Fibroblast of peridontal ligament (primary cell): ENCODE results near the gene SLC25A24.
"Not testable (repeated sequence)": the region's sequence is repeated elsewhere in the genome, so short reads cannot be mapped to it uniquely, and the experiment has no call there.

Source experiments
- DNase-seq: peaks from one replicate; pipeline ENCODE4 v3.0.0-alpha.2; 2010; ENCODE audit errors: extremely low read depth

SLC25A24 gene

DNA sequence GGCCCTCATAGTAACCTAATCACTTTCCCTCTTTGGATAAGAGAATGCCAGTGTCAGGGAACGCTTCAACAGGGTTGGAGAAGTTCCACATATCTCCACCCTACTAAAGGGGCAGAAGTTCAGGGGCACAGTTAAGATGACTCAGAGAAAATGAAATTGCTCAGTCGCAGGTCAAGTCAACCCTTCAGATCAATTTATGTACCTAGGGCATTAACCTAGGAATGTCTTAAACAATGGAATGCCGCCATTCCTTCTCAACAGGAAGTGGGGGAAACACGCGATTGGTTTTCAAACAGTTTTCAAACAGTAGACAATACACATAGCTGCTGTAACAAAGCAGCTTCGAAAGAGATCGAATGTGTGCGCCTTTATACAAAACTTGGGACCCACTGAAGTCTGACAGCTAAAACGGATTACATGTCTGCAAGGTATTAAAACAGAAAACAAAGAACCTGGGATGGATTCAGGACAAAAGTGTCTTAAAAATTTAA is 897 bp downstream of the SLC25A24 start:
- DNase-seq = peak; percentile 44

DNA sequence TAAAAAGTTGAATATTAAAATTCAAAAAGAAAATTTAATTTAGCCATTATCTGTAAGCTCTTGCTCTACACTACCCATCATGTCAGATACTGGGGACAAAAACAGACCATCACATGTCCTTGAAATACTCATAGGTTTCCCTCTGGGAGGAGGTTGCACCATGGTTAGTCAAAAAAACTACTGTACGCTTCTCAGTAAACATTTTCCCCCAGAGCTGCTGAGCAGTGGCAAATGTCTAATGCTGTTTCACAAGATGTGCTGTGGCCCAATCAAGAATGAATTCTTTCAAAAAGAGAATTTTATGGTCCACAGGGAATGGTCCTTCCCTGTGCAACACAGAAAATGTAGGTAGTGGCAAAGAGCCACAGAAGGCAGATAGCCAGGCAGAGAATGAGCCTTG is 6.1 kb downstream of the SLC25A24 start:
- DNase-seq = peak; percentile 26

DNA sequence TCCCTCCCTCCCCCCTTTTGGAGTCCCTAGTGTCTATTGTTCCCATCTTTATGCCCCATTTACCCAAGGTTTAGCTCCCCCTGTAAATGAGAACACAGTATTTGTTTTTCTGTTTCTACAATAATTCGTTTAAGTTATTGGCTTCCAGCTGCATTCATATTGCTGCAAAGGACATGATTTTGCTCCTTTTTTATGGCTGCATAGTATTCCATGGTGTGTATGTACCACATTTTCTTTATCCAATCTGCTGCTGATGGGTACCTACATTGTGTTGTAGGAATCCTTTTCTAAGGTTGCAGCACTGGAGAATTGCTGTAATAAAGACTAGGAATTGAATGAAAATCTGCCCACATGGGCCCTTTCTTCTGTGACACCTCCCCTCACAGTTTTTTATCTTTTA is 6.8 kb downstream of the SLC25A24 start:
- no peak for DNase-seq

- no peak for DNase-seq
Measured at GRCh38 chr1:108192581-108192980, 7.6 kb downstream of the SLC25A24 start.

DNA sequence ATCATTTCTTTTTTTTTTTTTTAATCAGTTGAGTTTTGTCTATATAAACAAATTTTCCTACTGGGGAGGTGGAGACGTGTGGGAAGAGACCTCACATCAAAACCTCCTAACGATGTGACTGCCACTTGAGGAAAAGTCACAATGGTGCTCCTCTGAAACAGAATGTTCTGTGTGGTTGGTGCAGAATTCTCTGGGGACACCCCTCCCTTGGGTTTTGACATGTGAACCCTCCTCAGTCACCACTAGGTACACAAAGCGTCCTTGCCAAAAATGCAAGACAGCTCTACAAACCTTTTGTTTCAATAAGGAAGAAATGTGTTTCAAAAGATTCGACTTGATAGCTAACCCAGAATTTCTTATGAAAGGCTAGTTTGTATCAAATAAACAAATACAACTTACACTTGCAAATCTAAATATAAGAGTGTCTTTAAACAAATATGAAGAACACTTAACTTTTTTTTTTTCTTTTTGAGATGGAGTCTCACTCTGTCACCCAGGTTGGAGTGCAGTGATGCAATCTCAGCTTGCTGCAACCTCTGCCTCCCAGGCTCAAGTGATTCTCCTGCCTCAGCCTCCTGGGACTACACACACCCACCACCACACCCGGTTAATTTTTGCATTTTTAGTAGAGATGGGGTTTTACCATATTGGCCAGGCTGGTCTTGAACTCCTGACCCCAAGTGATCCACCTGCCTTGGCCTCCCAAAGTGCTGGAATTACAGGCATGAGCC is 9.3 kb downstream of the SLC25A24 start:
- DNase-seq = no peak

- no peak for DNase-seq
Measured at GRCh38 chr1:108190001-108190634, 10.0 kb downstream of the SLC25A24 start.

DNA sequence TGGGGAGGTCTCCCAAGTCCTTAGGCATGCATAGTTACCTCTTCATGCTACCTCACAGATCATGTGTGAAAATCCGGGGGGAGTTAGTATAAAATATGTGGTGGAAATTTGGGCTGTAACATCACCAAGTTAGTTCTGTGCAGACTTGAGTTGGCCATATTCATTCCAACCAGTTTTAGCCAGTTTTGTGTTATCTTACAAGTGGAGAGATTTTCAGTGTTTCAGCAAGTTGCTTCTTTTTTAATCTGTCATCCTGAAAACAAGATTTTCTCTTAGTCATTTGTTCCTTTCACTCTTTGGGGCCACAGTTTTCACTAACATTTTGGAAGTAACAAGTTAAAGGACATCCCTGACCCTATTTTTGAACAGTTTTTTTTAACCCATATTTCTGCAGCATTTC is 11.3 kb downstream of the SLC25A24 start:
- DNase-seq = no peak

- no peak for DNase-seq
Measured at GRCh38 chr1:108182959-108183700, 17.0 kb downstream of the SLC25A24 start.

GRCh38 chr1:108179018-108179417 is 21.1 kb downstream of the SLC25A24 start:
- no peak for DNase-seq

- DNase-seq = not testable (repeated sequence)
Measured at GRCh38 chr1:108162409-108162808, 37.7 kb downstream of the SLC25A24 start.

DNA sequence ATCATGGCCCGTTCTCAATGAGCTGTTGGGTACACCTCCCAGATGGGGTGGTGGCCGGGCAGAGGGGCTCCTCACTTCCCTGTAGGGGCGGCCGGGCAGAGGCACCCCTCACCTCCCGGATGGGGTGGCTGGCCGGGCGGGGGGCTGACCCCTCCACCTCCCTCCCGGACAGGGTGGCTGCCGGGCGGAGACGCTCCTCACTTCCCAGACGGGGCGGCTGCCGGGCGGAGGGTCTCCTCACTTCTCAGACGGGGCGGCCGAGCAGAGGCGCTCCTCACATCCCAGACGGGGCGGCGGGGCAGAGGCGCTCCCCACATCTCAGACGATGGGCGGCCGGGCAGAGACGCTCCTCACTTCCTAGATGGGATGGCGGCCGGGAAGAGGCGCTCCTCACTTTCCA is 40.2 kb downstream of the SLC25A24 start:
- DNase-seq = not testable (repeated sequence)

DNA sequence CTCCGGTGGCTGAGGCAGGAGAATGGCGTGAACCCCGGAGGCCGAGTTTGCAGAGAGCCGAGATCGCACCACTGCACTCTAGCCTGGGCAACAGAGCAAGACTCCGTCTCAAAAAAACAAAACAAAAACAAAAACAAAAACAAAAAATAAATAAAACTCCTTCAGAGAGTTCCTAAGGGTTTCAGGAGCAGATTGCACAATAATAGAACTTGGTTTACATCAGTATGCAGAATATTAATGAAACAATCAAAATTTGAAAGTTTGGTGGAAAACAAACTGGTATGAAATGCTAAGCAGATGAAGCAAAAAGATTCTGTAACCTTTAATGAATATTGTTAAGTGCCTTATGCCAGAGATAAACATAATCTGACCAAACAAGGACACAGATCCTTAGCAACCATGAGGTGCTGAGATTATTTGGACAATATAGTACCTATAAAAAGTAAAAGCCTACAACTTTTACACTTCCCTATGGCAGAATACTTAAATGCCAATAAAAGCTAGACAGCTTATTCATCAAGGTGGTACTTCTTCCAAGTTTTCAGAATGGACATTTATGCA is 41.2 kb downstream of the SLC25A24 start:
- no peak for DNase-seq

DNA sequence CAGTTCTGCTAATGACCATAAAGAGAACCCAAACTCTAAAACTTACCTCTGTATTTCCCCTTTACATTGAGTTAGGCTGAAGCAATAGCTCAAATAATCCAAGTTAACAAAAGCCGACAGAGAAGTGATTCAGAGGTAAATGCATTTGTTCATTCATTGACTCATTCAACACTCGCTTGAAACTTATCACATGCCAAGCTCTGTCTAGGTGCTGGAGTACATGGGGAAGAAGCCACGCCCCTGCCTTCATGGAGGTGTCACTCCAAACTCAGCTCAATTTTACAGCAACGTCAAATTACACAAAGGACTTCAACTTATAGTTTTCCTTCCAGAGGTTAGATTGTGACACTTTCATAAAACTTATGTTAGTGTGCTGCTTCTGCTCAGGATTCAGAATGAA is 45.8 kb downstream of the SLC25A24 start:
- DNase-seq = no peak

DNA sequence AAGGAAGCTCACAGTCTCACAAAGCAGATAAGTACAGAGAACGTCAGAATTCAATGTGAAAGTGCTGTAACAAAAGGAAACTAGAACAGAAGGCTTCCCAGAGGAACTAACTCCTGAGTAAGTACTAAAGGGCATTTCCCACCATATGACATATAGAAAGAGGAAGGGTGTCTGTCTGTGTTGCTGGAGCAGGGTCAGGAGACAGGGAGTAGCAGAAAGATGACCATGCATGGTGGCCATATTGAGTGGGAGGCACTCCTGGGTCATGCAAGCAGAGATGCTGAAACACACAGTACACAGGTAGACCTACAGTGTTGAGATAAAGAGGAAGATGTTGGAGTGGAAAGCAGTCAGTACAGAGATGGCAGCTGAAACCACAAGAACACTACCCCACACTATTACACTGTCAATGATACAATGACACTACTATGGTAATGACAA is 47.3 kb downstream of the SLC25A24 start:
- DNase-seq = no peak

GRCh38 chr1:108151548-108151947 is 48.6 kb downstream of the SLC25A24 start:
- DNase-seq = no peak

GRCh38 chr1:108149796-108150467 is 50.2 kb downstream of the SLC25A24 start:
- DNase-seq = no peak

DNA sequence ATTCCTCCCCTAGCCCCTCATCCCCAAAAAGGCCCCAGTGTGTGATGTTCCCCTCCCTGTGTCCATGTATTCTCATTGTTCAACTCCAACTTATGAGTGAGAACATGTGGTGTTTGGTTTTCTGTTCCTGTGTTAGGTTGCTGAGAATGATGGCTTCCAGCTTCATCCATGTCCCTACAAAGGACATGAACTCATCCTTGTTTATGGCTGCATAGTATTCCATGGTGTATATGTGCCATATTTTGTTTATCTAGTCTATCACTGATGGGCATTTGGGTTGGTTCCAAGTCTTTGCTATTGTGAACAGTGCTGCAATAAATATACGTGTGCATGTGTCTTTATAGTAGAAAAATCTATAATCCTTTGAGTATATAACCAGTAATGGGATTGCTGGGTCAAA is 55.6 kb downstream of the SLC25A24 start:
- DNase-seq = not testable (repeated sequence)

DNA sequence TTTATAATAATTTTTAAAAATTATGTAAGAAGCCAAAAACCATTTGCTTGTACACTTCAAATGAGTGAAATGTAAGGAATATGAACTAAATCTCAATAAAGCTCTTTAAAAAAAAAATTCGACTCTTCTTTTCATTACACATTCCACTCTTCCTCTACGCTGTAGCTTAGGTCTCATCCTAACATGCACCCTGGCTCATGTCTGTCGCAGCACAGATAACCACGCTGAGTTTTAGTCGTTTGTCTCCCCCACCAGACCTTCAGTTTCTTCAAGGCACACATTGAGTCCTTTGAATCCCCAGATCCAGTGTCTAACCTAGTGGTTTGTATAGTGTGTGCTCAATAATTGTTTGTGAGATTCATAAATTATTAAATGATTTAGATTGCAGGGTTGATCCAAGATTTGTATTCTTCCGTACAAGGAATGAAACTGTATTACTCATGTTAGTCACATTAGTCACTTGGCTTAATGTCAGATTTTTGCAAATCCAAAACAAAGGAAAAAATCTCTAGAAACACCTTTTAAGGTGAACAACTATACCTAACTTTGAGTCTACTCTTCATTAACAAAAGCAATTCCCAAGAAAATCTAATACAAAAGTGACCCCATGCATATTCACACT is 57.3 kb downstream of the SLC25A24 start:
- DNase-seq = peak; percentile 32

- no peak for DNase-seq
Measured at GRCh38 chr1:108142258-108142657, 57.9 kb downstream of the SLC25A24 start.

DNA sequence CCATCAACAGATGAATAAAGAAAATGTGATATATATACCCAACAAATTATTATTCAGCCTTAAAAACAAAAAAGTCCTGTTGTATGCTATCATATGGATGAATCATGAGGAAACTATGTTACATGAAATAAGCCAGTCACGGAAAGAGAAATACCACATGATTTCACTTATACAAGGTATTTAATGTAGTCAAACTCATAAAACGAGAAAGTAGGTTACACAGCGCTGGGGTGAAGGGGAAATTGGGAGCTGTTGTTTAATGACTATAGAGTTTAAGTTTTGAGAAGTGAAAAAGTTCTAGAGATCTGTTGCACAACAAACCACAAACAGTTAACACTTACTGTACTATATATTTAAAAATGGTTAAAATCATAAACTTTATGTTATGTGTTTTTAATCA is 58.5 kb downstream of the SLC25A24 start:
- peak; percentile 49 for DNase-seq

DNA sequence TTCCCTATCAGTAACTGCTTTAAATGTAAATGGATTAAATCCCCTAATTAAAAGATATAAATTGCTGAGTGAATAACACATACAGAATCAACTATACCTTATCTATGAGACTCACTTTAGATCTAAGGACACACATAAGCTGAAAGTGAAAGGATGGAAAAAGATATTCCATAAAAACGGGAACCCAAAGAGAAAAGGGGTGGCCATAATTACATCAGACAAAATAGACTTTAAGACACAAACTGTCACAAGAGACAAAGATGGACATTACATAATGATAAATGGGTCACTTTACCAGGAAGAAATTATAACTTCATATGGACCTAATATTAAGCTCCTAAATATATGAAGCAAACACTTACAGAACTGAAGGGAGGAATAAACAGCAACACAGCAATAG is 59.2 kb downstream of the SLC25A24 start:
- DNase-seq = no peak
